GOT3 (cell line): ENCODE measurements around the gene BCAS3.

ENCODE experiments used
- DNase-seq: peaks from one replicate; lab custom pipeline; 2025; ENCODE audit warnings: mixed read lengths; lab: John Stamatoyannopoulos, UW

The BCAS3 gene

GRCh38 chr17:61159221-61159814, 481.7 kb downstream of the BCAS3 start:
- no peak for DNase-seq

GRCh38 chr17:61160204-61160603, 482.6 kb downstream of the BCAS3 start:
- DNase-seq, result no peak

- no peak for DNase-seq
Observed at GRCh38 chr17:61160789-61161445, 483.3 kb downstream of the BCAS3 start.

GRCh38 chr17:61161615-61162134, 484.0 kb downstream of the BCAS3 start:
- DNase-seq, result no peak

- no peak for DNase-seq
Observed at GRCh38 chr17:61164517-61164916, 486.9 kb downstream of the BCAS3 start.

- no peak for DNase-seq
Observed at GRCh38 chr17:61167075-61167474, 489.4 kb downstream of the BCAS3 start.

GRCh38 chr17:61168506-61168905, 490.9 kb downstream of the BCAS3 start:
- DNase-seq, result no peak

- no peak for DNase-seq
Observed at GRCh38 chr17:61174310-61174709, 496.7 kb downstream of the BCAS3 start.

- DNase-seq, result no peak
Observed at GRCh38 chr17:61175298-61176142, 497.9 kb downstream of the BCAS3 start.

GRCh38 chr17:61177351-61177750, 499.7 kb downstream of the BCAS3 start:
- no peak for DNase-seq

- DNase-seq, result no peak
Observed at GRCh38 chr17:61178284-61178683, 500.6 kb downstream of the BCAS3 start.

GRCh38 chr17:61179380-61179806, 501.7 kb downstream of the BCAS3 start:
- no peak for DNase-seq

- DNase-seq, result no peak
Observed at GRCh38 chr17:61183793-61184192, 506.1 kb downstream of the BCAS3 start.

- no peak for DNase-seq
Observed at GRCh38 chr17:61185385-61185784, 507.7 kb downstream of the BCAS3 start.

- DNase-seq, result no peak
Observed at GRCh38 chr17:61187038-61187437, 509.4 kb downstream of the BCAS3 start.

GRCh38 chr17:61188081-61188480, 510.4 kb downstream of the BCAS3 start:
- no peak for DNase-seq

- DNase-seq, result no peak
Observed at GRCh38 chr17:61189968-61190367, 512.3 kb downstream of the BCAS3 start.

GRCh38 chr17:61196302-61196704, 518.7 kb downstream of the BCAS3 start:
- no peak for DNase-seq

- DNase-seq, result no peak
Observed at GRCh38 chr17:61196799-61197198, 519.1 kb downstream of the BCAS3 start.

GRCh38 chr17:61199431-61200338, 522.0 kb downstream of the BCAS3 start:
- no peak for DNase-seq

GRCh38 chr17:61200339-61200715, 522.7 kb downstream of the BCAS3 start:
- DNase-seq, result no peak

- DNase-seq, result no peak
Observed at GRCh38 chr17:61201211-61201610, 523.6 kb downstream of the BCAS3 start.
